SU-DHL-6 (cell line): Measurements from ENCODE around the gene GKN1.

Experiments used
- EZH2phosphoT487 ChIP-seq: fragments of 200-600 bp; sonication (generic), shearing (Covaris generic); conservative IDR thresholded peaks from 2 replicates; pipeline ENCODE4 v1.6.1; 2018; ENCODE audit warnings: mild to moderate bottlenecking, antibody characterized with exemption, low read length, moderate library complexity, mixed read lengths
- TF ChIP-seq, protein P1 (sequence below): fragments of 200-600 bp; sonication (generic); IDR thresholded peaks from one replicate; pipeline ENCODE4 v1.5.1; 2017; ENCODE audit warnings: antibody characterized with exemption, mild to moderate bottlenecking, low read length, moderate library complexity; ENCODE audit not compliant: insufficient read depth, poor library complexity, severe bottlenecking

DNA sequence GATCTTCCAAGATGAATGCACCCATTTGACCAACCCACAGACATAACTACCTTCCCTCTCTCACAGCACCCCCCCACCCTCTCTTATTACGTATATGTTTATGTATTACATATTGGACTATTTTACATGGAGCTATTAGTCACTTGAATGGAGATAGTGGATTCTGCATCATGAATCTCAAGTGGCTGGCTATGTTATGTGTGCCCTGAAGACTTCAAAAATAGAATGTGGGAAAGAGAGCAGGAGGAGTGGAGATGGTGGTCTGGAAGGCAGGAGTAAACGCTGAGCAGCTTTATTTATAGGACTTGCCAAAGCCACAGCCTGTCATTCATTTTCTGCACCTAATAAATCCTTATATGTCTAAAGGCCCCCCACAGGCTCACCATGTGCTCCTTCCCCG, 43.4 kb downstream of the GKN1 start:
- TF ChIP-seq, protein P1, sequence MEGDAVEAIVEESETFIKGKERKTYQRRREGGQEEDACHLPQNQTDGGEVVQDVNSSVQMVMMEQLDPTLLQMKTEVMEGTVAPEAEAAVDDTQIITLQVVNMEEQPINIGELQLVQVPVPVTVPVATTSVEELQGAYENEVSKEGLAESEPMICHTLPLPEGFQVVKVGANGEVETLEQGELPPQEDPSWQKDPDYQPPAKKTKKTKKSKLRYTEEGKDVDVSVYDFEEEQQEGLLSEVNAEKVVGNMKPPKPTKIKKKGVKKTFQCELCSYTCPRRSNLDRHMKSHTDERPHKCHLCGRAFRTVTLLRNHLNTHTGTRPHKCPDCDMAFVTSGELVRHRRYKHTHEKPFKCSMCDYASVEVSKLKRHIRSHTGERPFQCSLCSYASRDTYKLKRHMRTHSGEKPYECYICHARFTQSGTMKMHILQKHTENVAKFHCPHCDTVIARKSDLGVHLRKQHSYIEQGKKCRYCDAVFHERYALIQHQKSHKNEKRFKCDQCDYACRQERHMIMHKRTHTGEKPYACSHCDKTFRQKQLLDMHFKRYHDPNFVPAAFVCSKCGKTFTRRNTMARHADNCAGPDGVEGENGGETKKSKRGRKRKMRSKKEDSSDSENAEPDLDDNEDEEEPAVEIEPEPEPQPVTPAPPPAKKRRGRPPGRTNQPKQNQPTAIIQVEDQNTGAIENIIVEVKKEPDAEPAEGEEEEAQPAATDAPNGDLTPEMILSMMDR = no peak
- no peak for TF ChIP-seq EZH2phosphoT487
